Germinal center (tissue), 1 donor: ENCODE data around the gene LRRC75A.
"Not testable (repeated sequence)": the region's sequence is repeated elsewhere in the genome, so short reads cannot be mapped to it uniquely, and the experiment has no call there.

ENCODE experiments used
- DNase-seq: peaks from one replicate; pipeline ENCODE4 v3.0.0; 2012; ENCODE audit warnings: mixed read lengths, low spot score

The LRRC75A gene, protein sequence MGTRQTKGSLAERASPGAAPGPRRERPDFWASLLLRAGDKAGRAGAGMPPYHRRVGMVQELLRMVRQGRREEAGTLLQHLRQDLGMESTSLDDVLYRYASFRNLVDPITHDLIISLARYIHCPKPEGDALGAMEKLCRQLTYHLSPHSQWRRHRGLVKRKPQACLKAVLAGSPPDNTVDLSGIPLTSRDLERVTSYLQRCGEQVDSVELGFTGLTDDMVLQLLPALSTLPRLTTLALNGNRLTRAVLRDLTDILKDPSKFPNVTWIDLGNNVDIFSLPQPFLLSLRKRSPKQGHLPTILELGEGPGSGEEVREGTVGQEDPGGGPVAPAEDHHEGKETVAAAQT

DNA sequence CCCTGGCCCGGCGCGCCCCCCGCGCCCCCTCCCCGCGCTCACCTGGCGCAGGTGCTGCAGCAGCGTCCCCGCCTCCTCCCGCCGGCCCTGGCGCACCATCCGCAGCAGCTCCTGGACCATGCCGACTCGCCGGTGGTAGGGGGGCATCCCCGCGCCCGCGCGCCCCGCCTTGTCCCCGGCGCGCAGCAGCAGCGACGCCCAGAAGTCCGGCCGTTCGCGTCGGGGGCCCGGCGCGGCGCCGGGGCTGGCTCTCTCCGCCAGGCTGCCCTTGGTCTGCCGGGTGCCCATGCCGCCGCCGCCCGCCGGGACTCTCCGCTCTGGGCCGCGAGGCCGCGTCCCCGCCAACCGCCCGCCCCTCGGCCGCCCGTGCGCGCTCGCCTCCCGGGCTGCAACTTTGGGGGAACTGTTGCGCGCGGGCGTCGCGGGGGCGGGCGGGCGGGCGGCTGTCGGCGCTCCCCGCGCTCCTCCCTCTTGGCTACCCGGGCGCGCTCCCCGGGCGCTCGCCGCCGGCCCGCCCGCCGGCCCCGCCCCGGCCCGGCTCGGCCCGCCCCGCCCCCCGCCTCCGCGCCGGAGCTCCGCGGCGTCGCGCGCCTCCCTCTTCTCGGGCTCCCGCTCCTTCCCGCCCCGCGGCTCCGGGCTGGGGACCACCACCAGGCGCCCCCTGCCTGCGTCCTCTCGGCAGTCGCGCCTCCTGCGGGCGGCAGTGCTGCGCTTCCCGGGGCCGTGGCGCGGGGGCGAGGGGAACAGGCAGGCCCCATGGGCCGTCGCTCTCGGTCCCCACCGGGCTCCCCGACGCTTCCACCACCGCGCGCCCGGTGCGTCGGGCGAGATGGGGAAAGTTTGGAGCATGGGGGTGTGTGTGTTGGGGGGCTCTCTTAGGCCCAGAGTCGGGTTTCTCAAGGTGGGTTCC is at the start of gene LRRC75A:
Gene LRRC75A, minus strand, starts transcription at position 491 of the 910 bp plus-strand sequence. Its CDS starts 203 bp downstream, at position 288.
- peak; percentile 85 for DNase-seq

DNA sequence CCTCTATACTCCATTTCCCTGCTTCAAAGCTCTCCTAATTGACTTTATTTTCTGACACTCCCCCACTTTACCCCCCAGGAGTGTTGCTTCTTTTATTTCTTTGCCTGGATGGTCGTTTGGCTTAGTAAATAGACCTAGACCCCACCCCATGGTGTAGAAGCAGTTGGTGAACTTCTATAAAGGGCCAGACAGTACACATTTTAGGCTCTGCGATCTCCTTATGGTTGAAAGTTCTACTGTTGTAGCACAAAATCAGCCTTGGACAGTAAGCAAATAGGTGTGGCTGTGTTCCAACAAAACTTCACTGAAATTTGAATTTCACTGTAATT is 45.1 kb upstream of the LRRC75A start:
- no peak for DNase-seq

DNA sequence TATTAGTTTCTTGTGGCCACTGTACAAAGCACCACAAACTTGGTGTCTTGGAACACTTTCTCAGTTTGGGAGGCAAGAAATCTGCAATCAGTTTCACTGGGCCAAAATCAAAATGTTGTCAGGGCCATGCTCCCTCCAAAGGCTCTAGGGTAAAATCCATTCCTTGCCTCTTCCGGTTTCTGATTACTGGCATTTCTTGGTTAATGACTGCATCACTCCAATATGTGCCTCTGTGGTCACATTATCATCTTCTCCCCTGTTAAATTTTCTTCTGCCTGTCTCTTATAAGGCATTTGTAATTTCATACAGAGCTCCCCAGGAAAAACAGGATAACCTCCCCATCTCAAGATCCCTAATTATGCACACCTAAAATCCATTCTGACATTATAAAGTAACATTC is 42.2 kb upstream of the LRRC75A start:
- DNase-seq: no peak

DNA sequence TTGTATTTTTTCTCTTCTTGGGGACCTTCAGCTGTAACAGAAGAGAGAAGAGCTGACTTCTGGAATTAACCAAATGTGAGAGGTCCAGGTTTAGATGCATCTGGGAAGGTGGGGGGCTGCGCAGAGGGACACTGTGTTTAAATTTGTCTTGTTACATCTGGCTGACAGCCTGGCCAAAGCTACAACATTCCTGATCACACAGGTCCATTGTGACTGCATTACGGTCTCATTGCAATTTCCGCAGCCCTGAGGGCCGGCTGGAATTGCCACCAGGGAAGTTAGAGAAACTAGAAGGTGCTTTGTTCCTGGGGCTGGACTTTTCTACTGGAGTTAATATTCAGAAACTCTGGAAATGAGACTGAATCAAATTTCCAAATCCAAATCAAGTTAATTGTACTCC is 37.9 kb upstream of the LRRC75A start:
- DNase-seq: no peak

DNA sequence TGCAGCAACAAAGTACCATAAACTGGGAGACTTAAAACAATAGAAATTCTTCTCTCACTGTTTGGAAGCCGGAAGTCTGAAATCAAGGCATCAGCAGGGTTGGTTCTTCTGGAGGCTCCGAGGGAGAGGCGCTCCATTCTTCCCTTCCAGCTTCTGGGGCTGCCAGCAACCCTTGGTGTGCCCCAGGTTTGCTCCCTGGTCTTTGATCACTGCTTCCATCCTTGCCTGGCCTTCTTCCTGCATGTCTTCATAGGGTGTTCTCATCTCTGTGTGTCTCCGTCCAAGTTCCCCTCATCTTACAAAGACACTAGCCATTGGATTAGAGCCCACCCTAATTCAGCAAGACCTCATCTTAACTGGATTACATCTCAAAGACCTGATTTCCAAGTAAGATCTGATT is 35.3 kb upstream of the LRRC75A start:
- no peak for DNase-seq

DNA sequence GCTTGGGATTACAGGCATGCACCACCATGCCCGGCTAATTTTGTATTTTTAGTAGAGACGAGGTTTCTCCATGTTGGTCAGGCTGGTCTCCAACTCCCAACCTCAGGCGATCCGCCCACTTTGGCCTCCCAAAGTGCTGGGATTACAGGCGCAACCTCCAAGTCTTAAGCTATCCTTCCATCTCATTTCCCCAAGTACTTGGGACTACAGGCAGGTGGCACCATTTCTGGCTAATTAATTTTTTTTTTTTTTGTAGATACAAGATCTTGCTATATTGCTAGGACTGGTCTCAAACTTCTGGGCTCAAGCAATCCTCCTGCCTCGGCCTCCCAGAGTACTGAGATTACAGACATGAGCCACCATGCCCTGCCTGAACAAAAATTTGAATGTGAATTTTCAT is 33.6 kb upstream of the LRRC75A start:
- not testable (repeated sequence) for DNase-seq

DNA sequence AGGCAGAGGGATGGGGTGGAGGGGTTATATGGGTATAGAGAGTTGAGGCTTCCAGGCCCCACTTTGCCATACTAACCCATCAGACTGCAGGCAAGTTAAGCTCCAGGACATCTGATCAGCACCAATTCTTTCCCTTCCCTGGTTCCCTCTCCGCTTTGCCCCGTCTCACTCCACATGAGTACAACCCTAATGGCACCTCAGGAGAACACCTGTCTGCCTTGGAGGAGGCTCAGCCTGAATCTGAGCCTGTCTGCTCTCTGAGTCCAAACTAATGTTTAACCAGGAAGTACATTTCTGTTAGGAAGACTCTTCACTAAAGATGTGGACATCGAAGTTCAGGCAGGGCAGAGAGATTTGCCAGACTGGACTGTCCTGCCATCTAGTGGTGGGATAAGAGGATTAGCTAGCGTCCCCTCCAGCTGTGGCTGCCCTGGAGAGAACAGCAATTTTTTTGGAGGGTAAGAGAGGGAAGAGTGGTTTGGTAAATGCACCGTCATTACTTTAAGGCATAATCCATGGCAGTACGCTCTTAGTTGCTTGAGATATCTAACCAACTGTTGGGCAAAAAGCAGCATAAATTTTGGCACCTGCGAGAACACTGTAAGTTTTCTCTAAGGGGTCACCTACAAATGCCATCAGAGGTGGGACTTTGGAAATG is 29.2 kb upstream of the LRRC75A start:
- DNase-seq: peak; percentile 84

DNA sequence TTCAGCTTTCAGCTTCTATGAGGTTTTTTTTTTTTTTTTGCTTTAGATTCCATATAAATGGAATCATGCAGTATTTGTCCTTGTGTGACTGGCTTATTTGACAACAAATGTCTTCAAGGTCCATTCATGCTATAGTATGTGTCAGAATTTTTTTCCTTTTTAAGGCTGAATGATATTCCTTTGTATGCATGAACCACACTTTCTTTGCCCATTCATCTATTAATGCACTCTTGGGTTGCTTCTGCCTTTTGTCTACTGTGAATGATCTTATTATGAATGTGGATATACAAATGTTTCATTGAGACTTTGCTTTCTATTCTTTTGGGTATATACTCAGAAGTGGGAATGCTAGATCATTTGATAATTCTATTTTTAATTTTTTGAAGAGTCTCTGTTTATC is 27.0 kb upstream of the LRRC75A start:
- no peak for DNase-seq

DNA sequence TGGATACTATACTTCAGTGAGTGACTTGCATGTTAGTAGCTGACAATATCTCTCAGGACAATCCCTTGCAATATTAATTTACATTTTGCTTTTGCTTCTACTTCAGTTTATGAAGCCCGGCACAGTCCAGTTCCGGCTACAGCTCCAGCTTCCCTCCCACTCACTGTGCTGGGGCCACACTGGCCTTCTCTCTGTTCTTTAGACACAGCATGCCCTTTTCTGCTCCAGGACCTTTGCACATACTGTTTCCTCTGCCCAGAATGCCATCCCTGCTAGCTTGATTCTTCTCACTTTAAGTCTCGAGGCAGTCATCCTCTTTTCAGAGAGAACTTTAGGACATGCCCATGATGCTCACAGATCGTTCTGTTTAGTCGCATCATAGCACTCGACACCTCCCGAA is 25.5 kb upstream of the LRRC75A start:
- no peak for DNase-seq

DNA sequence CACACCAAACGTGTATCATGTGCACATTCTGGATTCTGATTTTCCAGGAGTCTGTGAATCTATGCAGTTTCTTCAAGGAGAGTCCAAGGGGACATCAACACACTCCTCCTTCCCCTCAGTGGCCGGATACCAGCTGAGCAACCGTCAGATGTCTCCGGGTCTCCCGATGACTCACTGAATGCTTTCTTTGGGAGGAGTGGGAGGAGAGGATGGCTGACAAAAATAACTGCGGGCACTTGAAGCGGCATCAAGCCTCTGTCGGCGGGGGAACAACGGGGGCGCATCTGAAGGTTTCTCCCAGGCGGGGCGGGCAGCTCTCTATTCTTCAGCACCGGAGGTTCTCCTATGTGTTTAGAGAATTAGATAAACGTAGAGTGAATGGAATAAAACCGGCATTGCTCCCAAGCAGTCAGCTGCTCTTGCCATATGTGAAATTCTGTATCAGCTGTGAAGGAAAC is 24.6 kb upstream of the LRRC75A start:
- DNase-seq: no peak

DNA sequence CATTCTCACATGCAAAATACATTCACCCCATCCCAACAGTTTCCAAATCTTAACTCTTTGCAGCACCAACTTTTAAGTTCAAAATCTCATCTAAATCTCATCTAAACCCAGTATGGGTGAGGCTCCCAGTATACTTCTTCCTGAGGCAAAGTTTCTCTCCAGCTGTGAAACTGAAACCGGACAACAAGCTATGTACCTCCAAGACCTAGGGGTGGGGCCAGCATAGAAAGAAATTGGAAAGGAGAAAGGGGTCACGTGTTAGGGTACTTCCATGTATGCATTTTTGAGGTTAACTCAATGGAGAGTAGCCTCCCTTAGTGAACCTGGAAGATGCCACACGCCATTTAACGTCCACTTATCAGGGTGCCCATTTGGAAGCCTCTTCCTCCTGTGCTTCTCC is 23.9 kb upstream of the LRRC75A start:
- DNase-seq: no peak

DNA sequence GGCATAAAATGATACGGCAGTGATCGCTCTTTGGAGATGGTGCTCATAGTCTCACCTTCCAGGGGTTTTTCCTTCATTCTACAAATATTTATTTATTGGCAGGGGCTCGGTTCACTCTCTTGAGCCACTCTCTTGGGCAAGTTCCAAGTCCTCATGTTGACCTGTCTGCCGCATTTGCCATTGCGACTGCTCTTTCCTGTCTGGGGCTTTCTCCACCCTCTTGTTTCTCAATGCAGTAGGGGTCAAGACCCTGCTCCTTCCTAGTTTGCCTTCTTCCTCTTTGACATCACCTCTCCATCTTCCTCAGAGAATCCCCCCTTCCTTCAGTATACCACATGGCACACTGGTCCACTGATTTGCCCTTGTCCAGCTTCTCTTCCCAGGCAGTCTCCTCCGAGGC is 21.9 kb upstream of the LRRC75A start:
- DNase-seq: no peak

DNA sequence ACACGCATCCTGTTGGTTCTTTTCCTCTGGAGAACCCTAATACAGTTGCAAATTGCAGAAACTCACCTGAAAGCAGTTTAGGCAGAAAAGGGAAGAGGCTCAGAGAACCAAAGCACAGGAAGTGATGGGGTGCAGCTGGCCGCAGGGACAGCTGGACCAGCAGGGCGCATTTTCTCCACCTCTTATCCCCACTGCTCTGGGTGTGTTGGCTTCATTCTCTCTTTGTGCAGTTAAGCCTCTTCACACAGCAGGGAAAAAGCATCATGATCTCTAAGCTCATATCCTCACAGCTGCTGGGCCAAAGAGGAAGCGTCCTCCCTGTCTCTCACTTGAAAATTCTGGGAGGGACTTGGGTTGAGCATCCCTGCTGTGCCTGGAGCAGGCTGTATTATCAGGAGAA is 20.0 kb upstream of the LRRC75A start:
- no peak for DNase-seq

DNA sequence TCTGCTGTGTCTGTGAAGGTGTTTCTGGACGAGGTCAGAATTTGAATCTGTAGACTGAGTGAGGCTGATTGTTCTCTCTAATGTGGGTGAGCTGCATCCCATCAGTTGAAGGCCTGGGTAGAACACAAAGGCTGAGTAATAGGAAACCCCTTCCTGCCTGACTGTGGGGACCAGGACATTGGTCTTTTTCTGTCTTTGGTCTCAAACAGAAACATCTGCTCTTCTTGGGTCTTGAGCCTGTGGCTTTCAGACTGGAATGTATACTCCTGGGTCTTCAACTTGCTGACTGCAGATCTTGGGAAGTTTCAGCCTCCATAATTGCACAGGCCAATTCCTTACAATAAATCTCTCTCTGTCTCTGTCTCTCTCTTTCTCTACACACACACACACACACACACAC is 19.6 kb upstream of the LRRC75A start:
- no peak for DNase-seq

DNA sequence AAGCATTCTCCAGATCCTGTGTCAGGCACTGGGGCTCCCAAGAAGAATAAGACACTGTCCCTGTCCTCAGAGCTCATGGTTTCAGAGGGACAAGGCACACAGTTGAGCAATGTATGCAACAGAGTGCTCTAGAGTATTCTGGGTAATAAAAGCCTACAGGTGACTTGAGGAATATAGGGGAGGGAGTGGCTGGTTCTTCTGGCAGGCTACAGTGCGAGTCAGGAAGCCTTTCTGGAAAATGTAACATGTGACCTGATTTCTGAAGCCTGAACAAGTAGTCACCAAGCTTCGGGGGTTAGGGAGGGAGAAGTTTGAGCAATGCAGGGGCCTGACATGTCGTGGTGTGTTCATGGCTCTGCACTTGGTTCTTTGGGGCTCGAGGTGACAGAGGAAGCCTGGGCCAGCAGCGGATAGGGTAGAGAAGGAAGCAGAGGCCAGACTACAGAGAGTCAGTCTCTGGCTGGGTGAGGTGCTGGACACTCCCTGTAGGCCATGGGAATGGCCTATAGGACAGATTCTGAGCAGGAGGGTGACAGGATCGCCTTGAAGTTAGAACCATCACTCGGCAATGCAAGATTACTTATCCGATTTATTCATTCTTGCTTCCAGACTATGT is 16.0 kb upstream of the LRRC75A start:
- DNase-seq: no peak

DNA sequence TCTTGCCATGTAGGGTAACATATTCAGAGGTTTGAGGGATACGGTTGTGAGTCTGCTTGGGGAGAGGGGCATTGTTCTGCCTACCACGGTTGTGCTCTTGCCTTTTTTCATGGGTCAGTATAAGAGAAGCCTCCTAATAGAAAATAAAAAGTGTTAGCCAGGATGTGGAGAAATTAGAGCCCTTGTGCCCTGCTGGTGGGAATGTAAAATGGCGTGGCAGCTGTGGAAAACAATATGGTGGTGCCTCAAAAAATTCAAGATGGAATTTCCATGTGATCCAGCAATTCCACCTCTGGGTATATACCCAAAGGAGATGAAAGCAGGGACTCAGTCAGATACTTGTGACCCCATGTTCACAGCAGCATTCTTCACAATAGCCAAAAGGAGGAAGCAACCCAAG is 14.2 kb upstream of the LRRC75A start:
- no peak for DNase-seq

DNA sequence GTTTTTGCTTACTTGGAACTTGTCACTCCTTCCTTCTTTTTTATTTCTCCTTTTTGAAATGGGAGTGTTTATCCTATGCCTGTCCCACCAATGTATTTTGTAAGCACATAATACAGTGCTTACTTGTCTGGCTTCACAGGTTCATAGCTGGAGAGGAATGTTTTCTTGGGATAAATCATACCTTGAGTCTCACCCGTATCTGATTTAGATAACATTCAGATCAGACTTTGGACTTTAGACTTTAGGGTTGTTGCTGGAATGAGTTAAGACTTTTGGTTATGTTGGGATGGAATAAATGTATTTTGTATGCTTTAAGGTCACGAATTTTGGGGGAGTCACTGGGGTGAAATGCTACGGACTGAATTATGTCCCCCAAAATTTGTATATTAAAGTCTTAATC is 13.0 kb upstream of the LRRC75A start:
- no peak for DNase-seq

DNA sequence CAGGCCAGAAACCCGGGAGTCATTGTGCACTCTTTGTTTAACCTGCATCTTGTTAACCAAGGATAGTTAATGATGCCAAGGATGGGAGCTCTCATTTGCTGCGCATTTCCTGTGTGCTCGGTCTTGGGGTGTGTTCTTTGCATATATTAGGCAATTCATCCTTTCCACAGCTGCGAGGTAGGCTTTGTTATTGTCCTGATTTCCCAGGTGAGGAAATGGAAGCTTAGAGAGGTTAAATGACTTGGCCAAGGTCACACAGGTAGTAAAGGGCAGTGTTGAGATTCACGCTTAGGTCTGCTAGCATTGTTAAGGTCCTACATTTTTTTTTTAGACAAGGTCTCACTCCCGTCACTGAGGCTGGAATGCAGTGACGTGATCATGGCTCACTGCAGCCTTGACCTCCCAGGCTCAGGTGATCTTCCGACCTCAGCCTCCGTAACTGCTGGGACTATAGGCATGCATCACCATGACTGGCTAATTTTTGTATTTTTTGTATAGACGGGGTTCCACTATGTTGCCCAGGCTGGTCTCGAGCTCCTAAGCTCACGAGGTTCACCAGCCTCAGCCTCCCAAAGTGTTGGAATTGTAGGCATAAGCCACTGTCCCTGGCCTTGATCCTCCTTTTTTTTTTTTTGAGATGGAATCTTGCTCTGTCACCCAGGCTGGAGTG is 5.0 kb upstream of the LRRC75A start:
- DNase-seq: no peak

DNA sequence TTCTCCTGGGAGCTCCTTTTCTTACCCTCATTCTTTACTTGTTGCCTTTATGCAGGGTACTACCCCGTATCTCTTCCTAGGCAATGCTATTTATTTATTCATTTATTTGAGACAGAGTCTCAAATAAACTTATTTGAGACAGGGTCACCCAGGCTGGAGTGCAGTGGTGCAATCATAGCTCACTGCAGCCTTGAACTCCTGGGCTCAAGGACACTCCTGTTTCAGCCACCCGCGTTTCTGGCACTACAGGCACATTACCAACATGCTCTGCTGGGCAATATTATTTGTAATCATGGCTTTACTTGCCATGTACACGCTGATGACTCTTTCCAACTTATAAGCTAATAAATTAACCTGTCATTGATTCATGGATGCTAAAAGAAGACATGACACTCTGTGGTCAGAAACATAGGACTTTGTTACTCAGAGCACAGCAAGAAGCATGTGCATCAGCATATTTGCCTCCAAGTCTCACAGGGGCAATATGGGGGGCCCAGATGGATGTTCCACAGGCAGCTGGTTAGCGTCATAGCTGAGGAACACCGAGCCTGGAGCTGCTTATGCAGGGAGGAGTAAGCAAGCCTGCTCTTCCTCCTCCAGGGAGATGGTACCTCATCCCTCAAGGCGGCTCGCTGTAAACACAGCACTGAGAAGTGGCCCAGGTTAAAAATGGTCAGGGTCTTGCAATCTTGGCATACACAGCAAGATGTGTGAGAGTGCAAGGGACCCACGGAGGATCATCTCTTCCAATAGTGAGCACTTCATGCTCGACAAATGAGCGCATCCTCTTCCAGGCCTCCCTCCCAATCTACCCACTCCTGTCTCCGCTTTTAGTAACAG is 4.2 kb upstream of the LRRC75A start:
- no peak for DNase-seq

DNA sequence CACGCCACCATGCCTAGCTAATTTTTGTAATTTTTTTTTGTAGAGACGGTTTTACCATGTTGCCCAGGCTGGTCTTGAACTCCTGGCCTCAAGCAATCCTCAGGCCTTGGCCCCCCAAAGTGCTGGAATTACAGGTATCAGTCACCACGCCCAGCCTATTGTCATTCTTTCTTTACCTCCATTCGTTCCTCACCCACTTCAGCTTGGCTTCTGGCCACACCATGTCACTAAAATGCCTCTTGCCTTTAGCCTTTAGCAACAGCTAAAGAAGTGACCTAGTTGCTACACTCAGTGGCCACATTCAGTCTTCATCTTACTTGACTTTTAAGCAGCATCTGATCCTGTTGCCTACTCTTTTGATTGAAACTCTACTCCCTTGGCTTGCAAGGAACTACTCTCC is 3.6 kb upstream of the LRRC75A start:
- DNase-seq: no peak

DNA sequence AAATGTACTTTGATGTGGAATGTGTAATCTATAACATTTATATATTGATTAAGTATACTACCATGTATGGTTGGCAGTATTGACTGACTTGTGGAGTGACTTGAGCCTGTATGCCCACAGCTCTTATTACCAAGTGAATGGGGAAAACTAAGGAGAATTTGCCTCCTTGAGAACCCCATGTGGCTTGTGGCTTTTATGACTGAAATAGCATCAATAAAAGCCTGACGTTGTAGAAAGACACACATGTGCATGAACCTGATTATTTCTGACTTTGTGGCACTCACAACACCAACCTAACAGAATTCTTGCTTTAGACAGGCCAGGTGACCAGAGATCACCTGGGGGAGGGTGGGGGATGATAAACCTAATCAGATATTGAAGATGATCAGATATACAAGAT is 2.1 kb upstream of the LRRC75A start:
- no peak for DNase-seq
